H1 (cell line): ENCODE data around the gene BAIAP2. TPM values are rescaled to one million over a fixed set of nuclear protein-coding genes. Genes with fewer than 3 reads are reported as not detected.

Experiments used
- ATF3 ChIP-seq: IDR thresholded peaks from 2 replicates; pipeline ENCODE4 v1.6.1; 2011; ENCODE audit warnings: low read depth, mild to moderate bottlenecking, low read length; ENCODE audit not compliant: insufficient read depth
- NRF1 ChIP-seq: IDR thresholded peaks from 2 replicates; pipeline ENCODE4 v1.6.1; 2011; ENCODE audit warnings: mild to moderate bottlenecking, low read depth, low read length, improper control_type of control experiment
- SAP30 ChIP-seq: fragments of 300-600 bp; sonication (generic); IDR thresholded peaks from 2 replicates; pipeline ENCODE4 v1.7.1; 2012; ENCODE audit warnings: low read length, moderate library complexity, mild to moderate bottlenecking, inconsistent platforms; ENCODE audit not compliant: insufficient read depth, insufficient replicate concordance
- polyA plus RNA-seq, 7 experiments: library from polyadenylated mRNA; depleted of rRNA in 3 of 7; stranded (reverse) in 5 of 7; unstranded in 2 of 7; fragments of >200 nt in 5 of 7; fragments of 200-250 nt in 2 of 7; gene quantifications; 1 replicate in 5 of 7; 2 replicates in 1 of 7; 4 replicates in 1 of 7; pipeline versions ENCODE4 v1.2.1 to v1.2.3, GENCODE V29; 2011 to 2013; ENCODE audit warnings: missing spikeins in 2 of 7, mixed read lengths in 2 of 7
- total RNA-seq: library from RNA; stranded (reverse); fragmentation: NEBNext Ultra II Directional; extraction: Animal tissue kit (Norgen Biotek cat#: 25700); gene quantifications from 2 replicates; pipeline ENCODE4 v1.2.1, GENCODE V29; 2021
- TF ChIP-seq, protein P1 (sequence below): IDR thresholded peaks from 2 replicates; pipeline ENCODE4 v1.6.1; 2012; ENCODE audit warnings: low read length, inconsistent platforms

BAIAP2 gene
- total and polyA plus RNA-seq, 2 of the 8 experiments (the other 6 are each of a cell fraction or from before 2014, with no cell fraction given): 10.0 to 22.8 TPM

- TF ChIP-seq, protein P1, sequence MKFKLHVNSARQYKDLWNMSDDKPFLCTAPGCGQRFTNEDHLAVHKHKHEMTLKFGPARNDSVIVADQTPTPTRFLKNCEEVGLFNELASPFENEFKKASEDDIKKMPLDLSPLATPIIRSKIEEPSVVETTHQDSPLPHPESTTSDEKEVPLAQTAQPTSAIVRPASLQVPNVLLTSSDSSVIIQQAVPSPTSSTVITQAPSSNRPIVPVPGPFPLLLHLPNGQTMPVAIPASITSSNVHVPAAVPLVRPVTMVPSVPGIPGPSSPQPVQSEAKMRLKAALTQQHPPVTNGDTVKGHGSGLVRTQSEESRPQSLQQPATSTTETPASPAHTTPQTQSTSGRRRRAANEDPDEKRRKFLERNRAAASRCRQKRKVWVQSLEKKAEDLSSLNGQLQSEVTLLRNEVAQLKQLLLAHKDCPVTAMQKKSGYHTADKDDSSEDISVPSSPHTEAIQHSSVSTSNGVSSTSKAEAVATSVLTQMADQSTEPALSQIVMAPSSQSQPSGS: no peak
- no peak for TF ChIP-seq NRF1
- TF ChIP-seq ATF3: no peak
- no peak for TF ChIP-seq SAP30
Measured at GRCh38 chr17:81071761-81072741, 37.1 kb downstream of the BAIAP2 start (continued).
